ENCODE results near the gene SLC43A2.

- TF ChIP-seq, protein P1, sequence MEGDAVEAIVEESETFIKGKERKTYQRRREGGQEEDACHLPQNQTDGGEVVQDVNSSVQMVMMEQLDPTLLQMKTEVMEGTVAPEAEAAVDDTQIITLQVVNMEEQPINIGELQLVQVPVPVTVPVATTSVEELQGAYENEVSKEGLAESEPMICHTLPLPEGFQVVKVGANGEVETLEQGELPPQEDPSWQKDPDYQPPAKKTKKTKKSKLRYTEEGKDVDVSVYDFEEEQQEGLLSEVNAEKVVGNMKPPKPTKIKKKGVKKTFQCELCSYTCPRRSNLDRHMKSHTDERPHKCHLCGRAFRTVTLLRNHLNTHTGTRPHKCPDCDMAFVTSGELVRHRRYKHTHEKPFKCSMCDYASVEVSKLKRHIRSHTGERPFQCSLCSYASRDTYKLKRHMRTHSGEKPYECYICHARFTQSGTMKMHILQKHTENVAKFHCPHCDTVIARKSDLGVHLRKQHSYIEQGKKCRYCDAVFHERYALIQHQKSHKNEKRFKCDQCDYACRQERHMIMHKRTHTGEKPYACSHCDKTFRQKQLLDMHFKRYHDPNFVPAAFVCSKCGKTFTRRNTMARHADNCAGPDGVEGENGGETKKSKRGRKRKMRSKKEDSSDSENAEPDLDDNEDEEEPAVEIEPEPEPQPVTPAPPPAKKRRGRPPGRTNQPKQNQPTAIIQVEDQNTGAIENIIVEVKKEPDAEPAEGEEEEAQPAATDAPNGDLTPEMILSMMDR (IDR thresholded peaks at IDR 0.05; ENCODE audit: extremely low read depth in 1 of 2, insufficient read depth in 1 of 2, low read depth in 1 of 2, low read length in 2 of 2), result no peak
- TF ChIP-seq POLR2A (IDR thresholded peaks at IDR 0.05; ENCODE audit: low read depth, low read length) (no peak), POLR2AphosphoS5 (IDR thresholded peaks at IDR 0.05; ENCODE audit: insufficient read depth, low read depth, low read length) (no peak), FOS (IDR thresholded peaks at IDR 0.05; ENCODE audit: borderline replicate concordance, insufficient read depth, low read length) (no peak), EZH2 (IDR thresholded peaks at IDR 0.05; ENCODE audit: borderline replicate concordance, low read depth, low read length, severe bottlenecking) (no peak), GATA2 (IDR thresholded peaks at IDR 0.05; ENCODE audit: insufficient read depth, insufficient read length, low read depth, low read length) (no peak), JUN (IDR thresholded peaks at IDR 0.05; ENCODE audit: borderline replicate concordance, insufficient read depth, insufficient read length, low read depth) (no peak)
- TF ChIP-seq, protein P2, sequence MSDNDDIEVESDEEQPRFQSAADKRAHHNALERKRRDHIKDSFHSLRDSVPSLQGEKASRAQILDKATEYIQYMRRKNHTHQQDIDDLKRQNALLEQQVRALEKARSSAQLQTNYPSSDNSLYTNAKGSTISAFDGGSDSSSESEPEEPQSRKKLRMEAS (IDR thresholded peaks at IDR 0.05; ENCODE audit: insufficient read depth, insufficient read length), result no peak
Observed at GRCh38 chr17:1546292-1546922, 82.2 kb downstream of the SLC43A2 start.

All from endothelial cell of umbilical vein (primary cell).